ACC112 (cell line): ENCODE results near the gene NAT14.

Experiments
- H2AFZ ChIP-seq: fragments of 200-600 bp; sonication (generic); one replicate; pipeline ENCODE4 v1.6.0; 2017; ENCODE audit warnings: antibody characterized with exemption, low read length; ENCODE audit not compliant: unreplicated experiment
- H3K27ac ChIP-seq: fragments of 200-600 bp; sonication (generic); 2 replicates; pipeline ENCODE4 v1.5.1; 2014; ENCODE audit warnings: low read depth, mild to moderate bottlenecking, antibody characterized with exemption, low read length, moderate library complexity
- H3K27me3 ChIP-seq: fragments of 200-600 bp; sonication (generic); 2 replicates; pipeline ENCODE4 v1.6.1; 2014; ENCODE audit warnings: mild to moderate bottlenecking, antibody characterized with exemption, low read length, moderate library complexity, mixed read lengths; ENCODE audit not compliant: insufficient read depth
- H3K36me3 ChIP-seq: fragments of 200-600 bp; sonication (generic); 2 replicates; pipeline ENCODE4 v1.6.1; 2016; ENCODE audit warnings: mild to moderate bottlenecking, antibody characterized with exemption, low read length, moderate library complexity, mixed read lengths; ENCODE audit not compliant: insufficient read depth
- H3K4me1 ChIP-seq: fragments of 200-600 bp; sonication (generic); one replicate; pipeline ENCODE4 v1.6.1; 2016; ENCODE audit warnings: low read length, mixed read lengths; ENCODE audit not compliant: insufficient read depth, unreplicated experiment, control insufficient read depth
- H3K4me3 ChIP-seq: fragments of 200-600 bp; sonication (generic); 2 replicates; pipeline ENCODE4 v1.5.1; 2014; ENCODE audit warnings: mild to moderate bottlenecking, low read depth, low read length
- H3K79me2 ChIP-seq: fragments of 200-600 bp; sonication (generic); one replicate; pipeline ENCODE4 v1.6.0; 2016; ENCODE audit warnings: low read length; ENCODE audit not compliant: control insufficient read depth, unreplicated experiment, insufficient read depth

Gene NAT14

GRCh38 chr19:55461974-55462626 lies 22.9 kb upstream of the NAT14 start:
- H3K27ac ChIP-seq: no peak overlapping the region
- no peaks in the 10 kb centered on the region for H3K27me3 ChIP-seq
- peaks cover 7% of the 10 kb centered on the region for H3K4me1 ChIP-seq
- no peaks in the 10 kb centered on the region for H3K36me3 ChIP-seq
- no peak overlapping the region for H2AFZ ChIP-seq
- peak overlapping the region; percentile 76 for H3K4me3 ChIP-seq
- H3K79me2 ChIP-seq: no peaks in the 10 kb centered on the region

GRCh38 chr19:55462722-55463121 lies 22.3 kb upstream of the NAT14 start:
- Histone ChIP-seq H3K4me3 (no peak overlapping the region), H3K79me2 (no peaks in the 10 kb centered on the region), H3K36me3 (no peaks in the 10 kb centered on the region), H2AFZ (no peak overlapping the region), H3K4me1 (peaks cover 12% of the 10 kb centered on the region), H3K27me3 (no peaks in the 10 kb centered on the region), H3K27ac (no peak overlapping the region)

- Histone ChIP-seq H3K4me1 (peaks cover 16% of the 10 kb centered on the region), H3K4me3 (no peak overlapping the region), H3K36me3 (no peaks in the 10 kb centered on the region), H3K79me2 (no peaks in the 10 kb centered on the region), H3K27me3 (no peaks in the 10 kb centered on the region), H3K27ac (no peak overlapping the region), H2AFZ (no peak overlapping the region)
Observed at GRCh38 chr19:55463583-55464031, 21.4 kb upstream of the NAT14 start.

- Histone ChIP-seq H3K36me3 (no peaks in the 10 kb centered on the region), H3K4me3 (no peak overlapping the region), H3K27me3 (no peaks in the 10 kb centered on the region), H2AFZ (no peak overlapping the region), H3K79me2 (no peaks in the 10 kb centered on the region), H3K4me1 (peaks cover 16% of the 10 kb centered on the region), H3K27ac (no peak overlapping the region)
Observed at GRCh38 chr19:55464039-55464661, 20.8 kb upstream of the NAT14 start.

- Histone ChIP-seq H3K4me1 (peaks cover 13% of the 10 kb centered on the region), H3K4me3 (no peak within 1 kb of the TSS), H3K79me2 (no peaks in the 10 kb centered on the region), H3K27ac (no peak within 1 kb of the TSS), H2AFZ (no peak within 1 kb of the TSS), H3K36me3 (no peaks in the 10 kb centered on the region), H3K27me3 (no peaks in the 10 kb centered on the region)
Observed at GRCh38 chr19:55464662-55465054, 20.3 kb upstream of the NAT14 start, which contains the start of gene C19orf85. C19orf85 (minus strand) TSS chr19:55464751; CDS start chr19:55464554, 197 bp downstream.

- H3K27me3 ChIP-seq: no peaks in the 10 kb centered on the region
- no peaks in the 10 kb centered on the region for H3K79me2 ChIP-seq
- H3K36me3 ChIP-seq: no peaks in the 10 kb centered on the region
- H3K4me3 ChIP-seq: no peak overlapping the region
- H2AFZ ChIP-seq: no peak overlapping the region
- H3K27ac ChIP-seq: no peak overlapping the region
- H3K4me1 ChIP-seq: peaks cover 10% of the 10 kb centered on the region
Observed at GRCh38 chr19:55465460-55466240, 19.3 kb upstream of the NAT14 start.

- Histone ChIP-seq H3K36me3 (no peaks in the 10 kb centered on the region), H3K27me3 (no peaks in the 10 kb centered on the region), H3K4me1 (peaks cover 10% of the 10 kb centered on the region), H2AFZ (no peak overlapping the region), H3K27ac (no peak overlapping the region), H3K79me2 (no peaks in the 10 kb centered on the region), H3K4me3 (no peak overlapping the region)
Observed at GRCh38 chr19:55466241-55466614, 18.8 kb upstream of the NAT14 start.

GRCh38 chr19:55467236-55468053 lies 17.5 kb upstream of the NAT14 start:
- no peak overlapping the region for H3K4me3 ChIP-seq
- no peaks in the 10 kb centered on the region for H3K36me3 ChIP-seq
- no peaks in the 10 kb centered on the region for H3K27me3 ChIP-seq
- H2AFZ ChIP-seq: peak overlapping the region; percentile 78
- no peak overlapping the region for H3K27ac ChIP-seq
- H3K79me2 ChIP-seq: no peaks in the 10 kb centered on the region
- H3K4me1 ChIP-seq: peaks cover 10% of the 10 kb centered on the region

GRCh38 chr19:55468054-55468393 lies 17.0 kb upstream of the NAT14 start:
- Histone ChIP-seq H3K79me2 (no peaks in the 10 kb centered on the region), H2AFZ (peak overlapping the region; percentile 75), H3K4me3 (no peak overlapping the region), H3K4me1 (peaks cover 10% of the 10 kb centered on the region), H3K27me3 (no peaks in the 10 kb centered on the region), H3K36me3 (no peaks in the 10 kb centered on the region), H3K27ac (no peak overlapping the region)

GRCh38 chr19:55471266-55471665 lies 13.7 kb upstream of the NAT14 start:
- no peaks in the 10 kb centered on the region for H3K36me3 ChIP-seq
- H3K27ac ChIP-seq: no peak overlapping the region
- H3K27me3 ChIP-seq: no peaks in the 10 kb centered on the region
- H3K79me2 ChIP-seq: no peaks in the 10 kb centered on the region
- H3K4me3 ChIP-seq: no peak overlapping the region
- no peak overlapping the region for H2AFZ ChIP-seq
- peaks cover 10% of the 10 kb centered on the region for H3K4me1 ChIP-seq
